Tibial nerve (tissue), 4 donors: ENCODE data around the gene RAB3B.

Experiments used
- CTCF ChIP-seq, 5 experiments: fragments of 200-600 bp in 3 of 5; fragments of 450-650 bp in 2 of 5; sonication (generic) in 3 of 5; IDR thresholded peaks; one replicate each; pipeline ENCODE4 v1.5.1; 2016 to 2019; ENCODE audit warnings: antibody characterized with exemption in 5 of 5, mild to moderate bottlenecking in 3 of 5, moderate library complexity in 2 of 5
- EP300 ChIP-seq, 2 donors: sonication (generic); formaldehyde crosslinking; IDR thresholded peaks; one replicate each; pipeline ENCODE4 v1.6.1; 2017; ENCODE audit warnings: antibody characterized with exemption in 2 of 2, mild to moderate bottlenecking in 1 of 2

- no peak for TF ChIP-seq CTCF (IDR thresholded peaks at IDR 0.05)
- TF ChIP-seq EP300 (IDR thresholded peaks at IDR 0.05): no peak
These were observed 7.5 kb upstream of the RAB3B start for GRCh38 chr1:51997974-51998382.
